Erythroblast (primary cell): ENCODE measurements around the gene AP1M1.

Experiments used
- DNase-seq, 2 experiments: peaks; one replicate each; lab custom pipeline; 2025; lab: John Stamatoyannopoulos, UW
- GATA1 ChIP-seq: IDR thresholded peaks from 2 replicates; pipeline ENCODE4 v1.6.1; 2011; ENCODE audit warnings: low read depth, mild to moderate bottlenecking, control low read depth, low read length, moderate library complexity
- POLR2A ChIP-seq: IDR thresholded peaks from 2 replicates; pipeline ENCODE4 v1.6.1; 2011; ENCODE audit warnings: mild to moderate bottlenecking, low read length

AP1M1 gene

GRCh38 chr19:16234552-16235445 is 37.1 kb downstream of the AP1M1 start:
- TF ChIP-seq POLR2A = no peak
- no peak for TF ChIP-seq GATA1
- DNase-seq = no peak

- TF ChIP-seq GATA1 = no peak
- TF ChIP-seq POLR2A = no peak
- DNase-seq = no peak
These were observed 38.3 kb downstream of the AP1M1 start for GRCh38 chr19:16235811-16236652.

GRCh38 chr19:16244091-16244490 is 46.4 kb downstream of the AP1M1 start:
- no peak for TF ChIP-seq POLR2A
- no peak for TF ChIP-seq GATA1
- no peak for DNase-seq

- no peak for TF ChIP-seq GATA1
- no peak for TF ChIP-seq POLR2A
- DNase-seq = peak; percentile 66 to 86
These were observed 49.9 kb downstream of the AP1M1 start for GRCh38 chr19:16247353-16248182.

- DNase-seq = no peak
- TF ChIP-seq POLR2A (no peak), GATA1 (no peak)
These were observed 50.8 kb downstream of the AP1M1 start for GRCh38 chr19:16248380-16249023.

- no peak for DNase-seq
- no peak for TF ChIP-seq GATA1
- TF ChIP-seq POLR2A = no peak
These were observed 52.2 kb downstream of the AP1M1 start for GRCh38 chr19:16249826-16250404.

- no peak for TF ChIP-seq POLR2A
- TF ChIP-seq GATA1 = no peak
- no peak for DNase-seq
These were observed 54.9 kb downstream of the AP1M1 start for GRCh38 chr19:16252459-16253205.

GRCh38 chr19:16254851-16255408 is 57.2 kb downstream of the AP1M1 start:
- DNase-seq = no peak
- TF ChIP-seq POLR2A (no peak), GATA1 (no peak)

- DNase-seq = no peak
These were observed 59.8 kb downstream of the AP1M1 start for GRCh38 chr19:16257509-16258002.

GRCh38 chr19:16258440-16258903 is 60.8 kb downstream of the AP1M1 start:
- DNase-seq = peak; percentile 58 to 71
- TF ChIP-seq GATA1 = no peak
- TF ChIP-seq POLR2A = peak; percentile 54

More at GRCh38 chr19:16257509-16258002, 59.8 kb downstream of the AP1M1 start:
- TF ChIP-seq POLR2A (no peak), GATA1 (no peak)

- DNase-seq = no peak
- TF ChIP-seq POLR2A (no peak), GATA1 (no peak)
These were observed 61.9 kb downstream of the AP1M1 start for GRCh38 chr19:16259385-16260159.
